ENCODE measurements around the gene SH2D6.
A peak's percentile ranks its signal among the peaks of the same experiment; 100 is the strongest.
"Not testable (repeated sequence)": the region's sequence is repeated elsewhere in the genome, so short reads cannot be mapped to it uniquely, and the experiment has no call there.

Gene SH2D6

GRCh38 chr2:85462322-85462721, 43.8 kb downstream of the SH2D6 start:
- DNase-seq = no peak

- DNase-seq = no peak
Measured at GRCh38 chr2:85468096-85468703, 49.7 kb downstream of the SH2D6 start.

GRCh38 chr2:85468704-85469349, 50.3 kb downstream of the SH2D6 start:
- DNase-seq = peak in 3 of 51 donors; percentile 6 to 34 (median 12)

- peak in 14 of 51 donors; percentile 2 to 44 (median 14) for DNase-seq
Measured at GRCh38 chr2:85470850-85471800, 52.6 kb downstream of the SH2D6 start.

- no peak for DNase-seq
Measured at GRCh38 chr2:85472261-85472660, 53.7 kb downstream of the SH2D6 start.

- no peak for DNase-seq
Measured at GRCh38 chr2:85475799-85476490, 57.4 kb downstream of the SH2D6 start.

GRCh38 chr2:85476624-85477023, 58.1 kb downstream of the SH2D6 start:
- no peak for DNase-seq

GRCh38 chr2:85477884-85478283, 59.4 kb downstream of the SH2D6 start:
- DNase-seq = no peak

- no peak for DNase-seq
Measured at GRCh38 chr2:85481818-85482777, 63.6 kb downstream of the SH2D6 start.

- not testable (repeated sequence) for DNase-seq
Measured at GRCh38 chr2:85484615-85485014, 66.1 kb downstream of the SH2D6 start.

GRCh38 chr2:85485815-85486214, 67.3 kb downstream of the SH2D6 start:
- DNase-seq = no peak

Data from hypothalamus (tissue), 51 donors.